ENCODE data around the gene WDR46.

DNA sequence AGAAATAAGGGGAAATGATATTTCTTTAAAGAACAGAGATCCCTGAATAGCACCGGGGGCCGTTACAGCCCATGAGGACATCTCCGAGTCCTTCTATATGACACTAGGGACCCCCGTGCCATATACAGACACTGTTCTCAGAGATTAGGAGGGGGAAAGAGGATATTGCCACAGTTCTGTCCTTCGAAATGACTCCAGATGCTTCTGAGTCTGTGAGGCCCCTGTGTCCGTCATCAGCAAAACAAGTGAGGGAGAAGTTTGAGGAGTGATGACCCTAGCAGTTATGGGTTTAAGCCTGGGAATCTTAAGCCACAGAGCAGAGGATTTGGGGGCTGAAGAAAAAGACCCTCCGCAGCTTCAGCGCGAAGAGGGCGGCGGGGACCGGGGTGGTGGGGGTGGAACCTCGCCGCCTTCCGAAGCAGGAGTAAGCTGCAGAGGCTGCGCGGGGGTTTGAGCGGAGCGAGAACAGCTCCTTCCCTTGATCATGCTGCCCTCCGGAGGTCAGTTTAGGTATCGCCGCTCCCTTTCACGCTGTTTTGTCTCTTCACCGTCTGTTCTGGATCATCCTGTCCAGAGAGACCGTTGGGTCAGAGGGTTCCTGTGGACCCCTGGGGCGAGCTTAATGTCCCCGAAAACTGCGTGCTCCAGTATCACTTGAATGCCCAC lies 40.9 kb downstream of the WDR46 start:
- peak; percentile 72 for TF ChIP-seq CTCF (IDR thresholded peaks at IDR 0.05; ENCODE audit: insufficient read depth, low read depth, low read length)
- no peak for TF ChIP-seq EZH2 (IDR thresholded peaks at IDR 0.05; ENCODE audit: insufficient read depth, low read length)
